ENCODE data around the gene HMOX1. TPM values are rescaled to one million over a fixed set of nuclear protein-coding genes. Genes with fewer than 3 reads are reported as not detected.

The HMOX1 gene
- total and polyA plus RNA-seq, 2 of the 13 experiments (the other 11 are each of a cell fraction or from before 2014, with no cell fraction given) = 53.6 to 67.4 TPM

GRCh38 chr22:35350539-35351503 is 30.1 kb upstream of the HMOX1 start (continued):
- no peak for TF ChIP-seq PCBP1 (IDR thresholded peaks at IDR 0.05; ENCODE audit: borderline replicate concordance, low read depth, low read length)
- no peak for TF ChIP-seq EP300 (IDR thresholded peaks at IDR 0.05; ENCODE audit: low read depth in 2 of 2, low read length in 2 of 2)
- peak; percentile 57; the same call in 1 of the 2 replicates for TF ChIP-seq EP300 (CRISPR knock-in tag; IDR thresholded peaks at IDR 0.05; ENCODE audit: borderline replicate concordance)
- TF ChIP-seq ZNF225 (CRISPR knock-in tag; IDR thresholded peaks at IDR 0.05) = no peak
- no peak for TF ChIP-seq ZNF660 (CRISPR knock-in tag; IDR thresholded peaks at IDR 0.05; ENCODE audit: borderline replicate concordance, low read depth)
- TF ChIP-seq ZNF121 (CRISPR knock-in tag; IDR thresholded peaks at IDR 0.05) = no peak
- TF ChIP-seq FOXK2 (IDR thresholded peaks at IDR 0.05) = no peak
- TF ChIP-seq ZNF18 (CRISPR knock-in tag; IDR thresholded peaks at IDR 0.05; ENCODE audit: insufficient replicate concordance) = no peak
- TF ChIP-seq TEF (CRISPR knock-in tag; IDR thresholded peaks at IDR 0.05) = no peak
- TF ChIP-seq RFX5 (IDR thresholded peaks at IDR 0.05; ENCODE audit: low read depth, low read length) = no peak
- peak; percentile 51; the same call in 1 of the 2 replicates for TF ChIP-seq NFKBIZ (CRISPR knock-in tag; IDR thresholded peaks at IDR 0.05)
- TF ChIP-seq ZNF687 (CRISPR knock-in tag; IDR thresholded peaks at IDR 0.05) = peak; percentile 80
- 0 out of 2 replicates have a peak, but pooled peaks have one; percentile 56 for TF ChIP-seq HNRNPL (IDR thresholded peaks at IDR 0.05; ENCODE audit: low read depth, low read length)
- peak; percentile 69 for TF ChIP-seq ATF2 (CRISPR knock-in tag; IDR thresholded peaks at IDR 0.05)
- TF ChIP-seq ISX (CRISPR knock-in tag; conservative IDR thresholded peaks at IDR 0.05) = no peak
- no peak for TF ChIP-seq ZNF124 (CRISPR knock-in tag; IDR thresholded peaks at IDR 0.05)
- TF ChIP-seq ZNF333 (CRISPR knock-in tag; IDR thresholded peaks at IDR 0.05; ENCODE audit: borderline replicate concordance) = no peak
- TF ChIP-seq ZNF367 (CRISPR knock-in tag; IDR thresholded peaks at IDR 0.05; ENCODE audit: borderline replicate concordance) = no peak
- TF ChIP-seq ZNF263 (CRISPR knock-in tag; IDR thresholded peaks at IDR 0.05) = 0 out of 2 replicates have a peak, but pooled peaks have one; percentile 15
- no peak for TF ChIP-seq ZNF841 (CRISPR knock-in tag; IDR thresholded peaks at IDR 0.05; ENCODE audit: borderline replicate concordance)
- no peak for TF ChIP-seq ZNF644 (CRISPR knock-in tag; IDR thresholded peaks at IDR 0.05; ENCODE audit: low read depth)
- TF ChIP-seq SNAI1 (CRISPR knock-in tag; IDR thresholded peaks at IDR 0.05; ENCODE audit: borderline replicate concordance) = no peak
